ENCODE data around the gene LDLRAD4. TPM values are rescaled to one million over a fixed set of nuclear protein-coding genes. Genes with fewer than 3 reads are reported as not detected.

Gene LDLRAD4
- total RNA-seq, 2 donors from 2014 or later: 33.1 to 41.2 TPM

DNA sequence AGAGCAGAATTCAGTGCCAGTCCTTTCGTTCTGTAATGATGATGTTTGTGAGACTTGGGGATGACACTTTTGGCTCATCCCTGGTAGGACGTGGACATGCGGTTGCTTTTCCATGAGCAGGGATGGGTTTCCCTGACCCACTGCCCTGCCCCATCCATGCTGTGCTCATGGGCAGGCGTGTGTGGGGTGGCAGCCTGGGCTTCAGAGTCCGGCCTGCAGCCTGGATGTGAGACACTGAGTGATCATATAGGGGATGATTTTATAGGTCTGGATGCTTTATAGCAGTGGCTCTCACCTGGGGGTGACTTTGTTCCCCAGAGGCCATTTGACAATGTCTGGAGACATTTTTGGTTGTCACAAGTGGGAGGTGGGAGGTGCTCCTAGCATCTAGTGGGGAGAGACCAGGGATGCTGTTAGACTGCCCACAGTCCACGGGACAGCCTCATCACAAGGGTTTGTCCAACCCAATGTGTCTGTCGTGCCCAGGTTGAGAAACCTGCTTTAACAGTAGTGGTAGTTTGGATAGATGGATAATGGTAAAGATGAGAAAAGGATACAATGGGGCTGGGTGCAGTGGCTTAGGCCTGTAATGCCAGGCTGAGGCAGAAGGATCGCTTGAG lies 38.9 kb downstream of the LDLRAD4 start:
- H3K9me3 ChIP-seq: no peaks in the 10 kb centered on the region
- peaks cover 0 to 58% of the 10 kb centered on the region in 2 donors for H3K4me1 ChIP-seq
- no peak overlapping the region for H3K4me3 ChIP-seq
- H3K36me3 ChIP-seq: no peaks in the 10 kb centered on the region
- no peaks in the 10 kb centered on the region for H3K27me3 ChIP-seq
- TF ChIP-seq, protein P1, sequence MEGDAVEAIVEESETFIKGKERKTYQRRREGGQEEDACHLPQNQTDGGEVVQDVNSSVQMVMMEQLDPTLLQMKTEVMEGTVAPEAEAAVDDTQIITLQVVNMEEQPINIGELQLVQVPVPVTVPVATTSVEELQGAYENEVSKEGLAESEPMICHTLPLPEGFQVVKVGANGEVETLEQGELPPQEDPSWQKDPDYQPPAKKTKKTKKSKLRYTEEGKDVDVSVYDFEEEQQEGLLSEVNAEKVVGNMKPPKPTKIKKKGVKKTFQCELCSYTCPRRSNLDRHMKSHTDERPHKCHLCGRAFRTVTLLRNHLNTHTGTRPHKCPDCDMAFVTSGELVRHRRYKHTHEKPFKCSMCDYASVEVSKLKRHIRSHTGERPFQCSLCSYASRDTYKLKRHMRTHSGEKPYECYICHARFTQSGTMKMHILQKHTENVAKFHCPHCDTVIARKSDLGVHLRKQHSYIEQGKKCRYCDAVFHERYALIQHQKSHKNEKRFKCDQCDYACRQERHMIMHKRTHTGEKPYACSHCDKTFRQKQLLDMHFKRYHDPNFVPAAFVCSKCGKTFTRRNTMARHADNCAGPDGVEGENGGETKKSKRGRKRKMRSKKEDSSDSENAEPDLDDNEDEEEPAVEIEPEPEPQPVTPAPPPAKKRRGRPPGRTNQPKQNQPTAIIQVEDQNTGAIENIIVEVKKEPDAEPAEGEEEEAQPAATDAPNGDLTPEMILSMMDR (IDR thresholded peaks at IDR 0.05): no peak
- DNase-seq (ENCODE audit: low spot score): no peak
- no peak overlapping the region for H3K27ac ChIP-seq

DNA sequence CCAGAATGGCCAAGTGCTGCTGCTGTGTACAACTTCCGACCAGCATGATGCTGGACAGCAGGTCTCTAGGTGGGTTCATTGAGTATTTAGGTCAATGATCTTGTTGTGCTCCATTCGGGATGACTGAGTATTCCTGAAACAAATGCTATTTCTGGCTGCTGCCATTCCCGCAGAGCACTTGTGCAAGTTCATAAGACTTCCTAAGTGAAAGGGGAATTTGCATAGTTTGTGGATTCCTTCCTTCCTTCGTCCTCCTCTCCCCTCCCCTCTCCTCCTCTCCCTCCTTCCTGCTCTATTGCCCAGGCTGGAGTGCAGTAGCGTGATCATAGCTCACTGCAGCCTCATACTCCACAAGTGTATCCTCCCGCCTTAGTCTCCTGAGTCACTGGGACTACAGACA lies 40.4 kb downstream of the LDLRAD4 start:
- H3K4me3 ChIP-seq: no peak overlapping the region
- H3K27ac ChIP-seq: no peak overlapping the region
- TF ChIP-seq, protein P1 (IDR thresholded peaks at IDR 0.05): no peak
- H3K9me3 ChIP-seq: no peaks in the 10 kb centered on the region
- H3K4me1 ChIP-seq: peaks cover 0 to 56% of the 10 kb centered on the region in 2 donors
- no peaks in the 10 kb centered on the region for H3K36me3 ChIP-seq
- no peak for DNase-seq (ENCODE audit: low spot score)
- H3K27me3 ChIP-seq: no peaks in the 10 kb centered on the region

DNA sequence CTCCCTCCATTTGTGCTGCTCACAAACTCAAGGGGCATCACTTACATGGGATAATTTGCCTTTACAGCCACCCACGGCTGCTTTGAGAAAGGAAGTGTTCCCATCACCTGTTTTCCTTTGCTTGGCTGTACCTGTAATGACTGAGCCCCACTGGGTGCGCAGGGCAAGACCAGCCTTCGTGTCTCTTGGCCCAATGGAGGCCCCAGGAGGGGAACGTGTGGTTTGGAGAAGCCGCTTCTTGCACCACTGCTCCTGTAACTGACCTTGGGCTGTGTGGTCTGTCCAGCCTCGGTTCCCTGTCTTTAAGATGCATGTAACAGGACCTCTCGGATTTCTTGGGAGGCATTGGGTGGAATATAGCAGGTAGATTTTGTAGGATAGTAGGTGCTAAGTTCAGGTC lies 41.1 kb downstream of the LDLRAD4 start:
- Histone ChIP-seq H3K27ac (peak overlapping the region; percentile 3 to 57), H3K27me3 (no peaks in the 10 kb centered on the region), H3K4me1 (peaks cover 0 to 56% of the 10 kb centered on the region in 2 donors), H3K36me3 (no peaks in the 10 kb centered on the region), H3K4me3 (no peak overlapping the region), H3K9me3 (no peaks in the 10 kb centered on the region)
- DNase-seq (ENCODE audit: low spot score): no peak
- TF ChIP-seq, protein P1 (IDR thresholded peaks at IDR 0.05): no peak

DNA sequence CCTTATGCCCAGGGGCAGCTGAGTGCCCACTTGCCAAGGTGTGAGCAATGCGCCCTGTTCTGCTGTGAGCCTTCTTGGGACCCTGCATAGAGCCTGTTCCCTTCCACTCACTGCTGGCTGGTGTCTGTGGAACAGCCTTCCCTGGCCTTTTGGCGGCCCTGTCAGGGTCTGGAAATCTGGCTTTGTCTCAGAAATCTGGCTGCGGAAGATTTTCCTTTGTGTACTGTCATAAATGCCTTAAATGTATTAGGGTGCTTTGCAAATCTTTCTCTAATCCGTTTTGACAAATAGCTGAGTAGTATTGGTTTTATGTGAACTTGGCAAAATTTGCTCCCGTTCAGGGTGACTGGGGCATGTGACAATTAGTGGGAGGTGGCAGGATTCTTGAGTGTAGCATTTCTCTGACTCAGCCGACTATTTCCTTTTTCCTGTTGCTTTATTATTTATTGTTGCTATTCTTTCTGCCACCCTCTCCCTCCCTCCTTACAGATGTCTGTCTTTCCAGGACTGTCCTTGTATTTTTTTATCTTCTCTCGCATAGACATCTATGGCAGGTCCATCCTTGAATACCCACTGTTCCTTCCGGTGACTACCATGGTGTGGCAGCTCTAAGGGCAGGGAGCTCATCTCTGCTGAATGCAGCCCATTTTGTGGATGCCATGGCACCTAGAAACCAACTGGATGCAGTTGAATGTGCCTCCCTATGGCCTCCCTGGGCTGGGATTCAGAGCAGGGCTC lies 41.8 kb downstream of the LDLRAD4 start:
- H3K27me3 ChIP-seq: no peaks in the 10 kb centered on the region
- TF ChIP-seq, protein P1 (IDR thresholded peaks at IDR 0.05): no peak
- H3K9me3 ChIP-seq: no peaks in the 10 kb centered on the region
- H3K36me3 ChIP-seq: no peaks in the 10 kb centered on the region
- peak overlapping the region; percentile 3 to 57 for H3K27ac ChIP-seq
- H3K4me1 ChIP-seq: peaks cover 0 to 63% of the 10 kb centered on the region in 2 donors
- DNase-seq (ENCODE audit: low spot score): no peak
- no peak overlapping the region for H3K4me3 ChIP-seq

DNA sequence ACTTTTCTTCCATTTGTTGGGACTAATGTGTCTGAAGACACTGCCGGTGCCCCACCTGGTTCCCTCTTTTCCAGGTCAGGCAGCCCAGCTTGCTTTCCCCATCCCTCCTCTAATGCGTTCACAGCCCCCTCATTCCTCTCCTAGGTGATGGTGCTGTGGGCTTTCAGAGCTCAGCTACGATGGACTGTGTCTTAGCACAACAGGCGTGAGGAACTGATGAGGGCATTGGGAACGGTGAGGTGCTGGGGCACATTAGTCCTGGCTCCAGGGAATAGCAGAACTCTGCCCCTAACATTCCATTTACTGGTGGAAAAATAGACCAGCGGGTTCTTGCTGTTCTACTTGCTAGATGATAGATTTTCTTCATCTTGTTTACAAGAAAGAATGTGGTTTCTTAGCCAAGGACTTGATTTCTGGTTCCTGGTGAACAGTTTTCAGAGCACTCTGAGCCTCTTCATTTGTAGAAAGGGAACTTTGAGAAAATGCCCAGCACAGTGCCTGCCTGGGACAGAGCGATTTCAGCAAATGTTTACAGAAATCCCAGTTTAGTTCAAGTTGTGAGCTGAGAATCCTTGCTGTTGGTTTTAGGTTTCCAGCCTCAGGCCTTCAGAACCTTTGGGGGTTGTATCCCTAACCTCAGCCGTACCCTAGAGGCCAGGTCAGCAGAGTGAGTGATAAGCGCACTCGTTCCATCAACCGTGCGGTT lies 42.5 kb downstream of the LDLRAD4 start:
- Histone ChIP-seq H3K36me3 (no peaks in the 10 kb centered on the region), H3K9me3 (no peaks in the 10 kb centered on the region), H3K27ac (peak overlapping the region in 1 of 2 donors; percentile 57), H3K4me3 (no peak overlapping the region), H3K4me1 (peaks cover 0 to 70% of the 10 kb centered on the region in 2 donors), H3K27me3 (no peaks in the 10 kb centered on the region)
- no peak for DNase-seq (ENCODE audit: low spot score)
- TF ChIP-seq, protein P1 (IDR thresholded peaks at IDR 0.05): no peak
